ENCODE measurements around the gene KIF22. TPM values are rescaled to one million over a fixed set of nuclear protein-coding genes. Genes with fewer than 3 reads are reported as not detected.

The KIF22 gene
- total and polyA plus RNA-seq, 9 of the 15 experiments (the other 6 are each of a cell fraction or from before 2014, with no cell fraction given), result 8.7 to 232 (median 131) TPM

GRCh38 chr16:29794231-29794710 lies 3.7 kb downstream of the KIF22 start:
- DNase-seq (ENCODE audit: extremely low read depth in 1 of 4, low spot score in 3 of 4) (no peak), ATAC-seq (no peak), FAIRE-seq (no peak)
- Histone ChIP-seq H3K9me1 (ENCODE audit: control insufficient read depth, insufficient read depth, low read length) (no peaks in the 10 kb centered on the region), H4K20me1 (replicated peaks; ENCODE audit: control insufficient read depth, insufficient read depth, low read length) (peaks cover 10% of the 10 kb centered on the region; the same call in 1 of the 2 replicates), H3K4me3 (no peak overlapping the region), H2AFZ (ENCODE audit: low read depth, low read length) (no peak overlapping the region), H3K27ac (ENCODE audit: extremely low read depth, low read depth, low read length) (no peak overlapping the region), H3K4me2 (ENCODE audit: insufficient read depth, low read length) (no peak overlapping the region), H3K9me3 (replicated peaks; ENCODE audit: control insufficient read depth, insufficient read depth, low read depth, low read length) (no peaks in the 10 kb centered on the region), H3K9ac (ENCODE audit: insufficient read depth in 1 of 2, low read depth in 2 of 2, low read length in 2 of 2) (no peak overlapping the region), H3K27me3 (ENCODE audit: control insufficient read depth in 2 of 2, insufficient read depth in 2 of 2, low read length in 2 of 2) (no peaks in the 10 kb centered on the region), H3K4me1 (replicated peaks in 1 of 2; ENCODE audit: control insufficient read depth in 2 of 2, insufficient read depth in 2 of 2, low read length in 2 of 2) (peaks cover 14 to 17% of the 10 kb centered on the region in 2 experiments), H3K79me2 (ENCODE audit: control insufficient read depth, insufficient read depth, low read length) (peaks cover 76% of the 10 kb centered on the region), H3K36me3 (ENCODE audit: control insufficient read depth, insufficient read depth, low read length) (peaks cover 74% of the 10 kb centered on the region)
- CTCF ChIA-PET (ENCODE audit: low intra/inter-chr PET ratio), result no interaction called here
- no TSS peak for BruUV-seq (replicated peaks)
- TF ChIP-seq ELK3 (CRISPR knock-in tag; IDR thresholded peaks at IDR 0.05) (no peak), RBM25 (IDR thresholded peaks at IDR 0.05; ENCODE audit: low read depth, low read length, severe bottlenecking) (peak; percentile 62), HMG20A (CRISPR knock-in tag; conservative IDR thresholded peaks at IDR 0.05) (no peak), ZKSCAN1 (IDR thresholded peaks at IDR 0.05; ENCODE audit: low read depth, low read length) (peak; percentile 79), RBFOX2 (IDR thresholded peaks at IDR 0.05; ENCODE audit: low read depth, low read length) (0 out of 2 replicates have a peak, but pooled peaks have one; percentile 19), CREBBP (IDR thresholded peaks at IDR 0.05; ENCODE audit: low read depth, low read length) (no peak), FOXP4 (CRISPR knock-in tag; IDR thresholded peaks at IDR 0.05; ENCODE audit: borderline replicate concordance) (no peak)
- in situ Hi-C loops (cut with MboI), result no loop called here
- intact Hi-C loops (cut with micrococcal nuclease), result no loop called here
- POLR2A ChIA-PET, result interaction anchor here (0.5 to 7.1 kb wide), 4 partner anchors 8 to 26 kb away, joined by 3 to 114 read pairs (median 3); no protein-coding TSS in a partner anchor
- 91% methylated on average over 3 of the region's 3 CpGs for WGBS (ENCODE audit: insufficient coverage, low coverage, missing lambda C conversion rate)

Data from K562 (cell line).